Adrenal gland (tissue), 12 donors: ENCODE data around the gene SLC2A9. TPM values are rescaled to one million over a fixed set of nuclear protein-coding genes. Genes with fewer than 3 reads are reported as not detected.
A peak's percentile ranks its signal among the peaks of the same experiment; 100 is the strongest.
"Not testable (repeated sequence)": the region's sequence is repeated elsewhere in the genome, so short reads cannot be mapped to it uniquely, and the experiment has no call there.

Experiments used
- DNase-seq, 7 donors: peaks; one replicate each; pipeline ENCODE4 v3.0.0-alpha.2; 2019 to 2020
- H3K27ac ChIP-seq, 5 donors: fragments of 200-600 bp; sonication (generic) in 4 of 5; 1 replicate in 3 of 5; 2 replicates in 2 of 5; pipeline versions ENCODE4 v1.5.1 to v1.8.0; 2016 to 2020; ENCODE audit warnings: mild to moderate bottlenecking in 1 of 5
- H3K27me3 ChIP-seq: fragments of 200-600 bp; 2 replicates; pipeline ENCODE4 v1.8.0; 2021
- H3K36me3 ChIP-seq, 2 donors: fragments of 200-600 bp; replicated peaks in 1 of 2; 1 replicate in 1 of 2; 2 replicates in 1 of 2; pipeline versions ENCODE4 v1.5.1 to v1.8.0; 2018 to 2022
- H3K4me1 ChIP-seq, 2 donors: fragments of 200-600 bp; replicated peaks in 1 of 2; 1 replicate in 1 of 2; 2 replicates in 1 of 2; pipeline versions ENCODE4 v1.5.1 to v1.8.0; 2018 to 2021
- H3K4me3 ChIP-seq, 4 donors: fragments of 200-600 bp; sonication (generic) in 3 of 4; one replicate each; pipeline ENCODE4 v1.5.1; 2016 to 2018
- H3K9me3 ChIP-seq, 3 donors: fragments of 200-600 bp; sonication (generic) in 1 of 3; replicated peaks in 1 of 3; 1 replicate in 2 of 3; 2 replicates in 1 of 3; pipeline versions ENCODE4 v1.5.1 to v1.8.0; 2016 to 2021
- POLR2A ChIP-seq, 2 donors: fragments of 450-650 bp; IDR thresholded peaks; one replicate each; pipeline ENCODE4 v1.6.1; 2017; ENCODE audit warnings: antibody characterized with exemption in 2 of 2, mild to moderate bottlenecking in 2 of 2, moderate library complexity in 1 of 2
- WGBS, 4 donors: extraction: QIAGEN DNeasy Blood & Tissue Kit in 2 of 4; methylation state at CpG; one replicate each; pipeline versions ENCODE4 v1.1.5 to v1.1.7; 2013 to 2017; 5-methylcytosine and 5-hydroxymethylcytosine counted together
- intact Hi-C, 2 donors: fragments of 100-400 bp; cut with DNase I; formaldehyde crosslinking; loops; one replicate each; pipeline versions ENCODE4 v1.14.1 to v1.15.0; 2022 to 2023
- polyA plus RNA-seq, 3 donors: library from polyadenylated mRNA; stranded (reverse); fragments of 200-250 nt in 2 of 3; fragments of 350-450 nt in 1 of 3; fragmentation: Illumina TruSeq in 1 of 3; extraction: RNeasy Lipid Tissue Mini Kit (QIAGEN cat#74804) in 1 of 3; gene quantifications; one replicate each; pipeline ENCODE4 v1.2.3, GENCODE V29; 2013 to 2014
- total RNA-seq, 9 donors: library from RNA; depleted of rRNA in 4 of 9; stranded (reverse); fragments of >200 nt in 4 of 9; fragments of 120-200 nt in 1 of 9; fragmentation: NEBNext Ultra II Directional in 1 of 9; extraction: Animal tissue kit (Norgen Biotek cat#: 25700) in 1 of 9; gene quantifications; one replicate each; pipeline versions ENCODE4 v1.1.0 to v1.2.4, GENCODE V29; 2013 to 2023
- TF ChIP-seq, protein P1 (sequence below), 6 experiments: fragments of 450-650 bp in 4 of 6; fragments of 200-600 bp in 2 of 6; sonication (generic) in 1 of 6; IDR thresholded peaks; 1 replicate in 5 of 6; 2 replicates in 1 of 6; pipeline versions ENCODE4 v1.5.1 to v1.8.0; 2016 to 2021; ENCODE audit warnings: antibody characterized with exemption in 6 of 6, mild to moderate bottlenecking in 2 of 6, moderate library complexity in 1 of 6
- donor health status: healthy with polysubstance abuse.
- donor health status: Bipolar disorder and iron deficiency.
- donor health status: DM: yes; HTN: yes; CAD: no.
- donor health status: DM: no; HTN: no; CAD: no.
- donor health status: DM: no; HTN: no; CAD: no.
- donor health status: DM: yes; HTN: yes; CAD: no.

The SLC2A9 gene
- total and polyA plus RNA-seq, 12 donors: 1.8 to 16.6 (median 8.5) TPM

DNA sequence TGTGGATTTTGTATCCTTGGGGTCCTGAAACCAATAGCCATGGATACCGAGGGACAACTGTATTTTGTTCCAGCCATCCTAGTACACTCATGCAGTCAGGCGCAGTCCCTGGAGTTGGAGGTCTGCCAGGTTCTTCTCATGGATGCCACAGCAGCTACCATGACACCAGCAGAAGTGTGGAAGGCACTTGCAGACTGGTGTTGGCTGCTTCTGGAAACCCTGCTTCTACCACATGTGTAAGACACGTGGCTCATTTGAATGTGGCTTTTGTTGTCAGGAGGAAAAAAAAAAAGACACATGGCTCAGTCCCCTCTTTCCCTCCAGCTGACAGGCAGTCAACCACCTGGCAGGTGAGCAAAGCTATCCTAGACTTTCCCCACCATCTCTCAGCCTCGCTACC lies 220.4 kb downstream of the SLC2A9 start:
- 74 to 78% (median 77%) methylated on average over 4 of the region's 4 CpGs for WGBS, 4 donors
- H3K27ac ChIP-seq: no peak overlapping the region
- no peaks in the 10 kb centered on the region for H3K4me1 ChIP-seq
- intact Hi-C loops: no loop called here
- H3K9me3 ChIP-seq: no peaks in the 10 kb centered on the region
- H3K27me3 ChIP-seq: no peaks in the 10 kb centered on the region
- H3K36me3 ChIP-seq: no peaks in the 10 kb centered on the region
- peak in 1 of 7 donors; percentile 9 for DNase-seq
- no peak overlapping the region for H3K4me3 ChIP-seq
- TF ChIP-seq, protein P1, sequence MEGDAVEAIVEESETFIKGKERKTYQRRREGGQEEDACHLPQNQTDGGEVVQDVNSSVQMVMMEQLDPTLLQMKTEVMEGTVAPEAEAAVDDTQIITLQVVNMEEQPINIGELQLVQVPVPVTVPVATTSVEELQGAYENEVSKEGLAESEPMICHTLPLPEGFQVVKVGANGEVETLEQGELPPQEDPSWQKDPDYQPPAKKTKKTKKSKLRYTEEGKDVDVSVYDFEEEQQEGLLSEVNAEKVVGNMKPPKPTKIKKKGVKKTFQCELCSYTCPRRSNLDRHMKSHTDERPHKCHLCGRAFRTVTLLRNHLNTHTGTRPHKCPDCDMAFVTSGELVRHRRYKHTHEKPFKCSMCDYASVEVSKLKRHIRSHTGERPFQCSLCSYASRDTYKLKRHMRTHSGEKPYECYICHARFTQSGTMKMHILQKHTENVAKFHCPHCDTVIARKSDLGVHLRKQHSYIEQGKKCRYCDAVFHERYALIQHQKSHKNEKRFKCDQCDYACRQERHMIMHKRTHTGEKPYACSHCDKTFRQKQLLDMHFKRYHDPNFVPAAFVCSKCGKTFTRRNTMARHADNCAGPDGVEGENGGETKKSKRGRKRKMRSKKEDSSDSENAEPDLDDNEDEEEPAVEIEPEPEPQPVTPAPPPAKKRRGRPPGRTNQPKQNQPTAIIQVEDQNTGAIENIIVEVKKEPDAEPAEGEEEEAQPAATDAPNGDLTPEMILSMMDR (IDR thresholded peaks at IDR 0.05): no peak

DNA sequence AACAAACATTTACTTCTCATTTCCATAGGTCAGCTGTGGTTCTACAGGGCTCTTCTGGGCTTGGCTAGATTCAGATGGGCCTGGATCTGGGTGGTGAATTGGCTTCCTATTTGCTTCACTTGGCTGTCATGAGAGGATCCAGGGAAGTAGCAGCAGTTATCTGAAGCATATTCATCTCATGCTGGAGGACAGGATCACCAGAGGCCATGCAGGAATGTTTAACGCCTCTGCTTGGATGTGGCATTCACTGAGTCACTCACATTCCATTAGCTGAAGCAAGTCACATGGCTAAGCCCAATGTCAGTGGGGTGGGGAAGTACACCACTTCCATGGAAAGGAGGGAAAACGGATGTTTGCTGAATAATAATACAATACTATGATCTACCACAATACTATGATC lies 224.7 kb downstream of the SLC2A9 start:
- H3K4me3 ChIP-seq, H3K27ac ChIP-seq, H3K9me3 ChIP-seq, H3K27me3 ChIP-seq, intact Hi-C loops, DNase-seq, H3K4me1 ChIP-seq, H3K36me3 ChIP-seq: not testable (repeated sequence)
- 34 to 50% (median 44%) methylated on average over 2 of the region's 2 CpGs for WGBS, 4 donors

DNA sequence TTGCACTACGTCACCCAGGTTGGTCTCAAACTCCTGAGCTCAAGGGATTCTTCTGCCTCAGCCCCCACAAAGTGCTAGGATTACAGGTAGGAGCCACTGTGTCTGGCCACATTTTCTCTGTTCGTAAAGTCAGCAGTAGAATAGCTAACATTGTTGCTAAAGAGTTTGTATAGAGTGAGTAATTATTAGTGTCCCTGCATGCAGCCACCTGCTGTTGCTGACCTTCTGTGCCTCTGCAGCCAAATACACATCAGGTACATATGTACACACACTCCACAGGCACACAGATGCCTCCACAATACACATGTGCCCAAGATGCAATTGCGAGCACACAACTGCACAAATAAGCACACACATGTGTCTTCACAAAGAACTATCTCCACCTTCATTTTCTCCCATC lies 228.9 kb downstream of the SLC2A9 start:
- intact Hi-C loops: no loop called here
- TF ChIP-seq, protein P1 (IDR thresholded peaks at IDR 0.05): no peak
- no peak for TF ChIP-seq POLR2A (IDR thresholded peaks at IDR 0.05)
- Histone ChIP-seq H3K27ac (no peak overlapping the region), H3K4me3 (no peak overlapping the region), H3K4me1 (no peaks in the 10 kb centered on the region), H3K9me3 (no peaks in the 10 kb centered on the region), H3K36me3 (no peaks in the 10 kb centered on the region), H3K27me3 (no peaks in the 10 kb centered on the region)
- 73 to 100% (median 90%) methylated on average over 3 of the region's 3 CpGs for WGBS, 4 donors
- no peak for DNase-seq

DNA sequence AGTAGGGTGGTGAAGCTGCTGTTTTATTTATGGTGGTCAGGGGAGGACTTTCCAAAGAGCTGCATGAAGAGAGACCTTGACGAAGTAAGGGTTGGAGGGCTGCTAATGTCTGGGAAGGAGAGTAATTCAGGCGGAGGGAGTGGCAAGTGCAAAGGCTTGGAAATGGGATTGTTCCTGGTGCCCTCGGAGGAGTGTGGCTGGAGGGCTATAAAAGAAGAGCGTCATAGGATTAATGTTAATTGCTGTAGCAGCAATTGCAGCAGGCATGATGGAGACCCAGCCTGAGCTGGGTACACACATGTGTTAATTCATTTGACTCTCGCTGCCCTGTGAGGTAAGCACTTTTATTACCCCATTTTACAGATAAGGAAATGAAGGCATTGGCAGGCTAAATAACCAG lies 235.4 kb downstream of the SLC2A9 start:
- WGBS, 4 donors: 72 to 81% (median 74%) methylated on average over 5 of the region's 5 CpGs

DNA sequence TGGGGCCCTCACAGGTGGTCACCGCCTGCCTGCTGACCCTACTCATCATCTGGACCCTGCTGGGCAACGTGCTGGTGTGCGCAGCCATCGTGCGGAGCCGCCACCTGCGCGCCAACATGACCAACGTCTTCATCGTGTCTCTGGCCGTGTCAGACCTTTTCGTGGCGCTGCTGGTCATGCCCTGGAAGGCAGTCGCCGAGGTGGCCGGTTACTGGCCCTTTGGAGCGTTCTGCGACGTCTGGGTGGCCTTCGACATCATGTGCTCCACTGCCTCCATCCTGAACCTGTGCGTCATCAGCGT lies 239.2 kb downstream of the SLC2A9 start:
- DNase-seq: no peak
- no peaks in the 10 kb centered on the region for H3K36me3 ChIP-seq
- intact Hi-C loops: no loop called here
- TF ChIP-seq POLR2A (IDR thresholded peaks at IDR 0.05): no peak
- TF ChIP-seq, protein P1 (IDR thresholded peaks at IDR 0.05): no peak
- peaks cover 22% of the 10 kb centered on the region for H3K27me3 ChIP-seq
- H3K4me1 ChIP-seq: no peaks in the 10 kb centered on the region
- H3K9me3 ChIP-seq: no peaks in the 10 kb centered on the region
- no peak overlapping the region for H3K27ac ChIP-seq
- WGBS, 4 donors: 48 to 93% (median 72%) methylated on average over 6 to 22 of the region's 22 CpGs
- H3K4me3 ChIP-seq: no peak overlapping the region

More for the DNA sequence above, 235.4 kb downstream of the SLC2A9 start:
- H3K4me3 ChIP-seq, H3K27ac ChIP-seq, intact Hi-C loops, H3K9me3 ChIP-seq, H3K4me1 ChIP-seq, H3K36me3 ChIP-seq, DNase-seq: not testable (repeated sequence)
- peaks cover 18% of the 10 kb centered on the region for H3K27me3 ChIP-seq
